K562 (cell line): ENCODE data around the gene POLR1H. TPM values are rescaled to one million over a fixed set of nuclear protein-coding genes. Genes with fewer than 3 reads are reported as not detected.

Experiments used
- ATAC-seq: fragments of 200-7000 bp; cut with Tn5 transposase; 3 replicates; pipeline ENCODE4 v1.9.1; 2020; ENCODE audit warnings: moderate library complexity
- BruUV-seq: library from RNA; stranded (reverse); fragments of 400-500 nt; replicated peaks from 2 replicates; lab custom pipeline; 2021; lab: Mats Ljungman, UMichigan
- CTCF ChIA-PET: fragments of 300-600 bp; formaldehyde crosslinking; extraction: SDS; loops from one replicate; lab custom pipeline; 2021; ENCODE audit warnings: low intra/inter-chr PET ratio; lab: Yijun Ruan, JAX
- POLR2A ChIA-PET: fragments of 300-600, 350-650 bp; sonication (Branson Sonifier 250); formaldehyde crosslinking; extraction: SDS; loops from one replicate; lab custom pipeline; 2021; ENCODE audit warnings: antibody characterized with exemption, inconsistent platforms; lab: Yijun Ruan, JAX
- DNase-seq, 4 experiments: peaks; one replicate each; pipeline versions ENCODE4 v3.0.0 to v3.0.0-alpha.2; 2011 to 2018; ENCODE audit warnings: low spot score in 3 of 4, mixed read lengths in 3 of 4; ENCODE audit errors: extremely low read depth in 1 of 4
- FAIRE-seq: peaks from 2 replicates; lab custom pipeline; 2011; peaks lifted over from hg19 to GRCh38; lab: Jason Lieb, UNC
- H2AFZ ChIP-seq: 2 replicates; pipeline ENCODE4 v1.6.0; 2011; ENCODE audit warnings: low read depth, low read length, control low read depth, inconsistent platforms
- H3K27ac ChIP-seq: fragments of 200-600 bp; 3 replicates; pipeline ENCODE4 v1.8.0; 2011; ENCODE audit warnings: low read depth, mild to moderate bottlenecking, control low read depth, inconsistent platforms, low read length, moderate library complexity, mixed read lengths; ENCODE audit errors: extremely low read depth
- H3K27me3 ChIP-seq, 2 experiments: fragments of 300-600 bp in 1 of 2; 2 replicates in 1 of 2; 3 replicates in 1 of 2; pipeline versions ENCODE4 v1.6.0 to v1.8.0; 2011; ENCODE audit warnings: inconsistent platforms in 2 of 2, low read length in 2 of 2, mild to moderate bottlenecking in 1 of 2, mixed read lengths in 1 of 2, moderate library complexity in 1 of 2; ENCODE audit not compliant: control insufficient read depth in 2 of 2, insufficient read depth in 2 of 2
- H3K36me3 ChIP-seq: fragments of 300-600 bp; 3 replicates; pipeline ENCODE4 v1.8.0; 2011; ENCODE audit warnings: mild to moderate bottlenecking, low read length, inconsistent platforms; ENCODE audit not compliant: control insufficient read depth, insufficient read depth
- H3K4me1 ChIP-seq, 2 experiments: fragments of 200-600 bp in 1 of 2; replicated peaks in 1 of 2; 2 replicates in 1 of 2; 3 replicates in 1 of 2; pipeline versions ENCODE4 v1.5.1 to v1.8.0; 2011; ENCODE audit warnings: inconsistent platforms in 2 of 2, low read length in 2 of 2, mild to moderate bottlenecking in 1 of 2, mixed read lengths in 1 of 2, moderate library complexity in 1 of 2; ENCODE audit not compliant: control insufficient read depth in 2 of 2, insufficient read depth in 2 of 2
- H3K4me2 ChIP-seq: 2 replicates; pipeline ENCODE4 v1.6.1; 2011; ENCODE audit warnings: low read length, control low read depth, inconsistent platforms, mixed read lengths; ENCODE audit not compliant: insufficient read depth
- H3K4me3 ChIP-seq: fragments of 200-600 bp; sonication (generic), shearing (Covaris generic); 2 replicates; pipeline ENCODE4 v1.5.1; 2016; ENCODE audit warnings: control low read depth, inconsistent platforms
- H3K79me2 ChIP-seq: fragments of 200-600 bp; 3 replicates; pipeline ENCODE4 v1.8.0; 2011; ENCODE audit warnings: low read length, inconsistent platforms; ENCODE audit not compliant: control insufficient read depth, insufficient read depth
- H3K9ac ChIP-seq, 2 experiments: 2 replicates each; pipeline versions ENCODE4 v1.6.0 to v1.6.1; 2011; ENCODE audit warnings: low read depth in 2 of 2, low read length in 2 of 2, control low read depth in 1 of 2, inconsistent platforms in 1 of 2, mild to moderate bottlenecking in 1 of 2, mixed read lengths in 1 of 2; ENCODE audit not compliant: insufficient read depth in 1 of 2
- H3K9me1 ChIP-seq: one replicate; pipeline ENCODE4 v1.6.0; 2011; ENCODE audit warnings: inconsistent platforms, mild to moderate bottlenecking, low read length, moderate library complexity; ENCODE audit not compliant: control insufficient read depth, insufficient read depth
- H3K9me3 ChIP-seq: replicated peaks from 2 replicates; pipeline ENCODE4 v1.5.1; 2011; ENCODE audit warnings: low read depth, low read length, inconsistent platforms; ENCODE audit not compliant: control insufficient read depth, insufficient read depth
- H4K20me1 ChIP-seq: replicated peaks from 2 replicates; pipeline ENCODE4 v1.6.1; 2011; ENCODE audit warnings: low read length, inconsistent platforms, mixed read lengths; ENCODE audit not compliant: control insufficient read depth, insufficient read depth
- AFF1 ChIP-seq, 2 experiments: fragments of 450-650 bp; IDR thresholded peaks; 2 replicates each; pipeline ENCODE4 v1.6.1; 2018; ENCODE audit warnings: mild to moderate bottlenecking in 2 of 2, low read depth in 1 of 2; ENCODE audit not compliant: partially characterized antibody in 2 of 2
- KLF6 ChIP-seq: fragments of 250-450 bp; sonication (Bioruptor Pico); IDR thresholded peaks from 2 replicates; pipeline ENCODE4 v1.4.0; 2020; ENCODE audit warnings: mild to moderate bottlenecking, moderate library complexity, borderline replicate concordance
- MTA2 ChIP-seq: fragments of 450-650 bp; IDR thresholded peaks from 2 replicates; pipeline ENCODE4 v1.6.1; 2016; ENCODE audit warnings: low read depth
- RBM15 ChIP-seq: fragments of 200-400 bp; formaldehyde crosslinking; IDR thresholded peaks from 2 replicates; pipeline ENCODE4 v1.6.1; 2018; ENCODE audit warnings: mild to moderate bottlenecking, low read length, moderate library complexity; ENCODE audit not compliant: insufficient read depth
- SLC30A9 ChIP-seq: fragments of 250-450 bp; sonication (Bioruptor Pico); IDR thresholded peaks from 2 replicates; pipeline ENCODE4 v1.8.0; 2022; ENCODE audit warnings: mild to moderate bottlenecking, moderate library complexity
- SPI1 ChIP-seq: IDR thresholded peaks from 2 replicates; pipeline ENCODE4 v1.6.1; 2011; ENCODE audit warnings: low read depth, low read length, control low read depth, borderline replicate concordance
- TFAM ChIP-seq: fragments of 250-450 bp; sonication (Bioruptor Pico); conservative IDR thresholded peaks from 2 replicates; pipeline ENCODE4 v1.5.0; 2021; ENCODE audit warnings: mild to moderate bottlenecking, moderate library complexity
- ZC3H8 ChIP-seq: fragments of 450-650 bp; IDR thresholded peaks from 2 replicates; pipeline ENCODE4 v1.6.1; 2017
- WGBS: fragments of 100-300 bp; shearing (Covaris generic); methylation state at CpG from one replicate; pipeline ENCODE4 v1.1.6; 2016; ENCODE audit warnings: low coverage, mixed read lengths; ENCODE audit not compliant: insufficient coverage; ENCODE audit errors: missing lambda C conversion rate; 5-methylcytosine and 5-hydroxymethylcytosine counted together
- in situ Hi-C: fragments of 300-500 bp; cut with MboI; formaldehyde crosslinking; loops from 4 replicates; pipeline ENCODE4 v1.15.0; 2018; ENCODE audit warnings: inconsistent platforms, mixed read lengths
- intact Hi-C: fragments of 100-400 bp; cut with micrococcal nuclease; formaldehyde crosslinking; loops from 2 replicates; pipeline ENCODE4 v1.14.2; 2022
- polyA plus RNA-seq, 8 experiments: library from polyadenylated mRNA; depleted of rRNA in 4 of 8; stranded (reverse) in 5 of 8; unstranded in 3 of 8; fragments of >200 nt; fragmentation: Nextera tagmentation in 2 of 8; fragmentation: Illumina TruSeq in 1 of 8; extraction: Ambion mirVana in 2 of 8; extraction: Trizol in 1 of 8; gene quantifications; 2 replicates each; pipeline versions ENCODE4 v1.2.1 to v1.2.3, GENCODE V29; 2011 to 2014; ENCODE audit warnings: inconsistent platforms in 1 of 8, missing spikeins in 1 of 8
- total RNA-seq, 7 experiments: library from RNA; depleted of rRNA in 6 of 7; stranded (reverse); fragments of >200 nt in 6 of 7; fragmentation: Illumina TruSeq in 2 of 7; extraction: Trizol in 2 of 7; gene quantifications; 2 replicates each; pipeline versions ENCODE4 v1.2.1 to v1.2.3, GENCODE V29; 2011 to 2021; ENCODE audit warnings: low replicate concordance in 1 of 7
- TF ChIP-seq, protein P1 (sequence below): sonication (generic); formaldehyde crosslinking; IDR thresholded peaks from 2 replicates; pipeline ENCODE4 v1.8.0; 2022; ENCODE audit warnings: mild to moderate bottlenecking, missing genetic modification reagents

POLR1H gene
- total and polyA plus RNA-seq, 9 of the 15 experiments (the other 6 are each of a cell fraction or from before 2014, with no cell fraction given), result 92.2 to 333 (median 143) TPM

- no peaks in the 10 kb centered on the region for H3K79me2 ChIP-seq
- WGBS, result 54% methylated on average over 1 of the region's 1 CpG
- DNase-seq (no peak), FAIRE-seq (no peak), ATAC-seq (no peak)
- H3K27me3 ChIP-seq, result no peaks in the 10 kb centered on the region
- no peaks in the 10 kb centered on the region for H3K9me3 ChIP-seq
- ChIA-PET POLR2A (no interaction called here), CTCF (interaction anchor here (0.6 kb wide), 1 partner anchor 64 kb away, joined by 3 read pairs; no protein-coding TSS in a partner anchor)
- H3K9me1 ChIP-seq, result no peaks in the 10 kb centered on the region
- H2AFZ ChIP-seq, result no peak overlapping the region
- no peak for TF ChIP-seq MTA2
- TF ChIP-seq SLC30A9 (CRISPR knock-in tag), result no peak
- TF ChIP-seq SPI1, result peak; percentile 76
- in situ Hi-C loops (no loop called here), intact Hi-C loops (no loop called here)
- no peaks in the 10 kb centered on the region for H4K20me1 ChIP-seq
- no peak overlapping the region for H3K4me3 ChIP-seq
- no peak overlapping the region for H3K4me2 ChIP-seq
- H3K4me1 ChIP-seq, result no peaks in the 10 kb centered on the region
- peaks cover 1% of the 10 kb centered on the region; the same call in 1 of the 3 replicates for H3K36me3 ChIP-seq
- BruUV-seq, result no TSS peak
- H3K27ac ChIP-seq, result no peak overlapping the region
- H3K9ac ChIP-seq, result no peak overlapping the region
These were observed 31.5 kb upstream of the POLR1H start for GRCh38 chr6:30029588-30029987.

DNA sequence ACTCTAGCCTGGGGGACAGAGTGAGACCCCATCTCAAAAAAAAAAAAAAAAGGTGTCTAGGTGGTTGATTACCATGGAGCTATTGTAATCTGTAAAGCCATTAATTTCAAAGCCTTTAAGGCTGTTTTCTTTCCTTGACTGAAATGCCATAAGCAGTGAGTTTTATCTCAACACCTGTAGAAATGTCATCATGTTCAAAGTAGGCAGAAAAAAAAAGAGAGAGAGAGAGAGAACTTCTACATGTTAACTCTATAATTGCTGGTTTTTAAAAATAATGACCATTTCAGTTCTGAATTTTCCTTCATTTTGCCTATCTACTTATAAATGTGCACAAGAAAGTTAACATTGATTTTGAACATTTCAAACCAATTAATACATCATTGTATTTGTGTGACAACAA is 29.7 kb upstream of the POLR1H start:
- H3K36me3 ChIP-seq, result peaks cover 5% of the 10 kb centered on the region; the same call in 2 of the 3 replicates
- no peaks in the 10 kb centered on the region for H3K79me2 ChIP-seq
- ChIA-PET POLR2A (interaction anchor here (1.4 kb wide), 1 partner anchor 15 kb away, joined by 3 read pairs; no protein-coding TSS in a partner anchor), CTCF (interaction anchor here (0.9 kb wide), 1 partner anchor 100 kb away, joined by 4 read pairs; no protein-coding TSS in a partner anchor)
- DNase-seq (no peak), FAIRE-seq (no peak), ATAC-seq (no peak)
- no peaks in the 10 kb centered on the region for H3K4me1 ChIP-seq
- in situ Hi-C loops, result no loop called here
- H3K4me2 ChIP-seq, result no peak overlapping the region
- H3K9ac ChIP-seq, result no peak overlapping the region
- H3K4me3 ChIP-seq, result no peak overlapping the region
- no peaks in the 10 kb centered on the region for H3K27me3 ChIP-seq
- H3K27ac ChIP-seq, result no peak overlapping the region
- BruUV-seq, result no TSS peak
- H3K9me1 ChIP-seq, result no peaks in the 10 kb centered on the region
- no peak overlapping the region for H2AFZ ChIP-seq
- no peaks in the 10 kb centered on the region for H4K20me1 ChIP-seq
- intact Hi-C loops, result no loop called here
- no peaks in the 10 kb centered on the region for H3K9me3 ChIP-seq
- TF ChIP-seq ZC3H8 (no peak), TFAM (CRISPR knock-in tag) (no peak), KLF6 (no peak), AFF1 (IDR thresholded peaks at IDR 0.05; ENCODE audit: low read depth in 1 of 2, partially characterized antibody in 2 of 2) (no peak), RBM15 (no peak)
- TF ChIP-seq, protein P1, sequence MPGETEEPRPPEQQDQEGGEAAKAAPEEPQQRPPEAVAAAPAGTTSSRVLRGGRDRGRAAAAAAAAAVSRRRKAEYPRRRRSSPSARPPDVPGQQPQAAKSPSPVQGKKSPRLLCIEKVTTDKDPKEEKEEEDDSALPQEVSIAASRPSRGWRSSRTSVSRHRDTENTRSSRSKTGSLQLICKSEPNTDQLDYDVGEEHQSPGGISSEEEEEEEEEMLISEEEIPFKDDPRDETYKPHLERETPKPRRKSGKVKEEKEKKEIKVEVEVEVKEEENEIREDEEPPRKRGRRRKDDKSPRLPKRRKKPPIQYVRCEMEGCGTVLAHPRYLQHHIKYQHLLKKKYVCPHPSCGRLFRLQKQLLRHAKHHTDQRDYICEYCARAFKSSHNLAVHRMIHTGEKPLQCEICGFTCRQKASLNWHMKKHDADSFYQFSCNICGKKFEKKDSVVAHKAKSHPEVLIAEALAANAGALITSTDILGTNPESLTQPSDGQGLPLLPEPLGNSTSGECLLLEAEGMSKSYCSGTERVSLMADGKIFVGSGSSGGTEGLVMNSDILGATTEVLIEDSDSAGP (CRISPR knock-in tag), result no peak
